ENCODE data around the gene RBPMS2. TPM values are rescaled to one million over a fixed set of nuclear protein-coding genes. Genes with fewer than 3 reads are reported as not detected.
A peak's percentile ranks its signal among the peaks of the same experiment; 100 is the strongest.

RBPMS2 gene
- total and polyA plus RNA-seq, 2 of the 4 experiments (the other 2 are of a cell fraction), result 2.8 TPM; not detected in 1

GRCh38 chr15:64807051-64807749, 31.8 kb upstream of the RBPMS2 start:
- H3K27me3 ChIP-seq (ENCODE audit: control insufficient read depth, insufficient read depth, low read length), result no peaks in the 10 kb centered on the region; the same call in 1 of the 2 replicates
- ATAC-seq (ENCODE audit: low read depth) (no peak), DNase-seq (no peak)
- BruUV-seq (replicated peaks), result no TSS peak
- H3K27ac ChIP-seq (ENCODE audit: insufficient read depth, low read length), result no peak overlapping the region
- no peak overlapping the region for H3K9ac ChIP-seq (ENCODE audit: low read depth, low read length)
- in situ Hi-C loops (cut with MboI; ENCODE audit: low sequenced_read_pairs) (no loop called here), intact Hi-C loops (cut with micrococcal nuclease) (no loop called here), dilution Hi-C loops (cut with HindIII; ENCODE audit: low sequenced_read_pairs, unreplicated experiment) (no loop called here)
- ChIA-PET POLR2A (ENCODE audit: unreplicated experiment) (no interaction called here), CTCF (no interaction called here)
- H3K79me1 ChIP-seq (ENCODE audit: low read depth in 1 of 2, low read length in 2 of 2), result no peaks in the 10 kb centered on the region
- H2BK20ac ChIP-seq (ENCODE audit: low read depth, low read length), result no peak overlapping the region
- H3K9me3 ChIP-seq (ENCODE audit: control insufficient read depth, insufficient read depth, low read length), result no peaks in the 10 kb centered on the region
- no peak overlapping the region for H3K4me3 ChIP-seq (ENCODE audit: insufficient read depth, low read depth, low read length)
- H4K91ac ChIP-seq (ENCODE audit: insufficient read depth, low read depth, low read length), result no peak overlapping the region
- H3K9me1 ChIP-seq (ENCODE audit: insufficient read depth, low read length), result 0 out of 2 replicates have a peak, but pooled peaks cover under 1% of the 10 kb centered on the region
- H2BK120ac ChIP-seq (ENCODE audit: low read depth, low read length), result no peak overlapping the region
- H3K23ac ChIP-seq (ENCODE audit: low read depth, low read length), result no peak overlapping the region
- peak overlapping the region; percentile 56 for H2AFZ ChIP-seq (replicated peaks; ENCODE audit: low read length, poor library complexity)
- H2AK5ac ChIP-seq (ENCODE audit: low read depth, low read length), result no peak overlapping the region
- no peak overlapping the region for H3K18ac ChIP-seq (ENCODE audit: low read depth, low read length)
- no peak for TF ChIP-seq MAZ (IDR thresholded peaks at IDR 0.05; ENCODE audit: borderline replicate concordance, low read depth, low read length)
- no peak for TF ChIP-seq CTCF (conservative IDR thresholded peaks at IDR 0.05; ENCODE audit: low read depth, low read length)
- no peak for TF ChIP-seq ELK1 (IDR thresholded peaks at IDR 0.05; ENCODE audit: borderline replicate concordance, low read depth, low read length)
- TF ChIP-seq SMC3 (IDR thresholded peaks at IDR 0.05; ENCODE audit: low read depth, low read length), result no peak
- TF ChIP-seq RAD21 (IDR thresholded peaks at IDR 0.05; ENCODE audit: low read length), result no peak
- TF ChIP-seq POLR2A (IDR thresholded peaks at IDR 0.05; ENCODE audit: low read depth, low read length), result no peak
- no peak overlapping the region for H3K4me2 ChIP-seq (ENCODE audit: low read depth, low read length)
- H3K36me3 ChIP-seq (ENCODE audit: control insufficient read depth, insufficient read depth, low read length), result no peaks in the 10 kb centered on the region
- H3K14ac ChIP-seq (replicated peaks; ENCODE audit: low read depth, low read length), result no peak overlapping the region
- no peak overlapping the region for H3K4ac ChIP-seq (ENCODE audit: low read depth, low read length)
- 75% methylated on average over 2 of the region's 13 CpGs; no CpG with 5 or more reads in 1 of the 2 experiments for WGBS, 2 experiments (ENCODE audit: extremely low coverage in 2 of 2, insufficient read length in 1 of 2)
- no peak overlapping the region for H3K56ac ChIP-seq (ENCODE audit: extremely low read depth, insufficient read depth, low read length)
- no peak overlapping the region for H2AK9ac ChIP-seq (replicated peaks; ENCODE audit: low read depth, low read length, poor library complexity)
- no peak overlapping the region for H4K5ac ChIP-seq (ENCODE audit: low read depth, low read length)
- no peak overlapping the region for H4K8ac ChIP-seq (ENCODE audit: low read depth in 2 of 2, low read length in 2 of 2)
- no peak overlapping the region for H2BK15ac ChIP-seq (ENCODE audit: low read depth, low read length)
- H2BK5ac ChIP-seq (ENCODE audit: low read depth, low read length, poor library complexity, severe bottlenecking), result no peak overlapping the region
- H4K20me1 ChIP-seq (ENCODE audit: insufficient read depth, low read length), result no peaks in the 10 kb centered on the region
- H3K4me1 ChIP-seq (ENCODE audit: control insufficient read depth, insufficient read depth, low read length), result peaks cover under 1% of the 10 kb centered on the region

Data from IMR-90 (cell line).